OCI-LY3 (cell line): ENCODE data around the gene ST3GAL4.
"Not testable (repeated sequence)": the region's sequence is repeated elsewhere in the genome, so short reads cannot be mapped to it uniquely, and the experiment has no call there.

Experiments used
- H2AFZ ChIP-seq: fragments of 200-600, 300-600 bp; shearing (Covaris generic); 2 replicates; pipeline ENCODE4 v1.6.0; 2014; ENCODE audit warnings: antibody characterized with exemption, low read depth, low read length
- H3K27ac ChIP-seq: fragments of 200-600, 300-600 bp; sonication (generic); 2 replicates; pipeline ENCODE4 v1.5.1; 2014; ENCODE audit warnings: mild to moderate bottlenecking, low read length, moderate library complexity, mixed read lengths
- H3K27me3 ChIP-seq: fragments of 200-600, 300-600 bp; sonication (generic); 2 replicates; pipeline ENCODE4 v1.6.1; 2014; ENCODE audit warnings: low read depth, low read length, mixed read lengths
- H3K36me3 ChIP-seq: fragments of 200-600, 300-600 bp; sonication (generic); replicated peaks from 2 replicates; pipeline ENCODE3; 2014; ENCODE audit warnings: low read depth, low read length, mixed read lengths
- H3K4me1 ChIP-seq: fragments of 300-600, 200-600 bp; sonication (generic); 2 replicates; pipeline ENCODE4 v1.6.1; 2014; ENCODE audit warnings: low read length, mixed read lengths
- H3K4me2 ChIP-seq: fragments of 200-600, 300-600 bp; sonication (generic); 2 replicates; pipeline ENCODE4 v1.6.1; 2014; ENCODE audit warnings: low read length, mixed read lengths
- H3K4me3 ChIP-seq: fragments of 300-600, 200-600 bp; sonication (generic); 2 replicates; pipeline ENCODE4 v1.5.1; 2014; ENCODE audit warnings: antibody characterized with exemption, mild to moderate bottlenecking, low read length, moderate library complexity
- H3K79me2 ChIP-seq: fragments of 300-600, 200-600 bp; shearing (Covaris generic); 2 replicates; pipeline ENCODE4 v1.6.1; 2014; ENCODE audit warnings: mild to moderate bottlenecking, low read length, mixed read lengths
- H3K9ac ChIP-seq: fragments of 300-600, 200-600 bp; shearing (Covaris generic); 2 replicates; pipeline ENCODE4 v1.6.0; 2014; ENCODE audit warnings: mild to moderate bottlenecking, low read length, moderate library complexity
- H3K9me3 ChIP-seq: fragments of 200-600, 300-600 bp; shearing (Covaris generic); 2 replicates; pipeline ENCODE4 v1.6.1; 2014; ENCODE audit warnings: low read length, mixed read lengths; ENCODE audit not compliant: insufficient read depth
- H4K20me1 ChIP-seq: fragments of 200-600, 300-600 bp; sonication (generic); 2 replicates; pipeline ENCODE4 v1.6.1; 2016; ENCODE audit warnings: low read length, mixed read lengths; ENCODE audit not compliant: insufficient read depth
- EZH2phosphoT487 ChIP-seq: fragments of 200-600 bp; shearing (Covaris generic); IDR thresholded peaks from 2 replicates; pipeline ENCODE4 v1.6.1; 2018; ENCODE audit warnings: antibody characterized with exemption, mixed run types, low read depth
- TF ChIP-seq, protein P1 (sequence below): fragments of 200-600, 300-600 bp; sonication (generic); IDR thresholded peaks from 2 replicates; pipeline ENCODE4 v1.5.1; 2014; ENCODE audit warnings: antibody characterized with exemption, low read length, low read depth

Gene ST3GAL4

GRCh38 chr11:126393143-126393542, 37.7 kb downstream of the ST3GAL4 start:
- Histone ChIP-seq H2AFZ (no peak overlapping the region), H3K9me3 (no peaks in the 10 kb centered on the region), H4K20me1 (no peaks in the 10 kb centered on the region), H3K9ac (no peak overlapping the region), H3K27ac (no peak overlapping the region), H3K4me2 (no peak overlapping the region), H3K27me3 (no peaks in the 10 kb centered on the region), H3K4me1 (peaks cover 3% of the 10 kb centered on the region; the same call in 1 of the 2 replicates), H3K4me3 (no peak overlapping the region), H3K79me2 (no peaks in the 10 kb centered on the region), H3K36me3 (no peaks in the 10 kb centered on the region)
- no peak for TF ChIP-seq EZH2phosphoT487
- TF ChIP-seq, protein P1, sequence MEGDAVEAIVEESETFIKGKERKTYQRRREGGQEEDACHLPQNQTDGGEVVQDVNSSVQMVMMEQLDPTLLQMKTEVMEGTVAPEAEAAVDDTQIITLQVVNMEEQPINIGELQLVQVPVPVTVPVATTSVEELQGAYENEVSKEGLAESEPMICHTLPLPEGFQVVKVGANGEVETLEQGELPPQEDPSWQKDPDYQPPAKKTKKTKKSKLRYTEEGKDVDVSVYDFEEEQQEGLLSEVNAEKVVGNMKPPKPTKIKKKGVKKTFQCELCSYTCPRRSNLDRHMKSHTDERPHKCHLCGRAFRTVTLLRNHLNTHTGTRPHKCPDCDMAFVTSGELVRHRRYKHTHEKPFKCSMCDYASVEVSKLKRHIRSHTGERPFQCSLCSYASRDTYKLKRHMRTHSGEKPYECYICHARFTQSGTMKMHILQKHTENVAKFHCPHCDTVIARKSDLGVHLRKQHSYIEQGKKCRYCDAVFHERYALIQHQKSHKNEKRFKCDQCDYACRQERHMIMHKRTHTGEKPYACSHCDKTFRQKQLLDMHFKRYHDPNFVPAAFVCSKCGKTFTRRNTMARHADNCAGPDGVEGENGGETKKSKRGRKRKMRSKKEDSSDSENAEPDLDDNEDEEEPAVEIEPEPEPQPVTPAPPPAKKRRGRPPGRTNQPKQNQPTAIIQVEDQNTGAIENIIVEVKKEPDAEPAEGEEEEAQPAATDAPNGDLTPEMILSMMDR = no peak

GRCh38 chr11:126394036-126394435, 38.5 kb downstream of the ST3GAL4 start:
- TF ChIP-seq, protein P1 = no peak
- no peak for TF ChIP-seq EZH2phosphoT487
- no peaks in the 10 kb centered on the region for H3K27me3 ChIP-seq
- no peaks in the 10 kb centered on the region for H3K9me3 ChIP-seq
- no peak overlapping the region for H3K27ac ChIP-seq
- H2AFZ ChIP-seq = no peak overlapping the region
- no peak overlapping the region for H3K9ac ChIP-seq
- H3K4me2 ChIP-seq = no peak overlapping the region
- H3K79me2 ChIP-seq = no peaks in the 10 kb centered on the region
- no peaks in the 10 kb centered on the region for H4K20me1 ChIP-seq
- no peak overlapping the region for H3K4me3 ChIP-seq
- H3K36me3 ChIP-seq = no peaks in the 10 kb centered on the region
- H3K4me1 ChIP-seq = peaks cover 3% of the 10 kb centered on the region; the same call in 1 of the 2 replicates

DNA sequence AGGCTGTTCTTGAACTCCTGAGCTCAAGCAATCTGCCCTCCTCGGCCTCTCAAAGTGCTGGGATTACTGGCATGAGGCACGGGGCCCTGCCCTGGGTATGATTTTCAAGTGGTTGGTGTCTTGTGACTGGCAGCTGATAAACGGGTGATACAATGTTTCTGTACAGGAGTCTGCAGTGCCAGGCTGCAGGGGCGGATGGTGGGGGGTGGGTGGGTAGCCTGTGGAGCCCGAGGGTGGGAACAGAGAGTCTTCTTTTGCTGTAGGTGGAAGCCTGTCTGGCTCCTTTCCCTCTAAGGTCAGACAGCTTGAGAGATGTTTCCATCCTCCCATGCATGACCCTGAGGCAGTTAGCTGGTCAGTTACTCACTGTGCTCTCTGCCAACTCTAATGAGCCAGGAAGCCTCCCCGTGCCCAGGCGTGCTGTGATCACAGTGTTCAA, 39.2 kb downstream of the ST3GAL4 start:
- not testable (repeated sequence) for H3K9me3 ChIP-seq, H3K27ac ChIP-seq, H2AFZ ChIP-seq, H3K4me2 ChIP-seq, H4K20me1 ChIP-seq, H3K36me3 ChIP-seq, H3K27me3 ChIP-seq, H3K79me2 ChIP-seq, H3K9ac ChIP-seq, H3K4me3 ChIP-seq, H3K4me1 ChIP-seq

- not testable (repeated sequence) for H3K27me3 ChIP-seq, H3K9ac ChIP-seq, H4K20me1 ChIP-seq, H3K4me3 ChIP-seq, H3K9me3 ChIP-seq, H3K36me3 ChIP-seq, H2AFZ ChIP-seq, H3K4me1 ChIP-seq, H3K4me2 ChIP-seq, H3K79me2 ChIP-seq, H3K27ac ChIP-seq
Measured at GRCh38 chr11:126395784-126396183, 40.3 kb downstream of the ST3GAL4 start.

DNA sequence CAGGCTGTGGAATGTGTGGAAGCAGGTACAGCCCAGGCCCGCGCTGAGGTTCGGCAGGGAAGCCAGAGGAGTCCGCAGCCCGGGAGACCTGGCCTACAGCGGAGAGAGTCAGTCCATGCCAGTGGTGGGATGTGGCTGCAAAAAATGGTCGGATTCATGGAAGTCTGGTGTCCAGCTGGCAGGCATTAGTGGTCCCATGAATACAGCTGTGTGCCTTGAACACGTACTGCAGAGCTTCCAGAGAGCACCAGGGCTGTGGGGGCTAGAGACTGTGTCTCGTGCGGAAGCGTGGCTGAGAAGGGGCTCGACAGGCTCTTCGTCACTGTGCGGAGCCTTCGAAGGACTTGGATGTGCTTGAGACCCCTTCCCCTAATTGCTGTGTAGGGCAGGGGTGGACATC, 40.8 kb downstream of the ST3GAL4 start:
- not testable (repeated sequence) for H3K4me3 ChIP-seq, H3K9ac ChIP-seq, H3K9me3 ChIP-seq, H3K4me1 ChIP-seq, H3K79me2 ChIP-seq, H3K27ac ChIP-seq, H3K4me2 ChIP-seq, H2AFZ ChIP-seq, H3K36me3 ChIP-seq, H3K27me3 ChIP-seq, H4K20me1 ChIP-seq
